Pancreas (tissue), 10 donors: ENCODE data around the gene GPRC6A. TPM values are rescaled to one million over a fixed set of nuclear protein-coding genes. Genes with fewer than 3 reads are reported as not detected.

Source experiments
- ATAC-seq, 4 donors: fragments of 200-7000 bp; cut with Tn5 transposase; one replicate each; pipeline versions ENCODE4 v1.8.0 to v1.9.1; 2020; ENCODE audit warnings: mild to moderate bottlenecking in 4 of 4, moderate library complexity in 4 of 4
- DNase-seq, 6 donors: peaks; one replicate each; pipeline ENCODE4 v3.0.0-alpha.2; 2020
- FAIRE-seq: peaks from 2 replicates; lab custom pipeline; 2012; peaks lifted over from hg19 to GRCh38; lab: Jason Lieb, UNC
- H3K27ac ChIP-seq, 4 donors: fragments of 200-600 bp; sonication (generic); 1 replicate in 3 of 4; 2 replicates in 1 of 4; pipeline versions ENCODE4 v1.5.0 to v1.8.0; 2020
- H3K27me3 ChIP-seq, 4 donors: fragments of 200-600 bp; one replicate each; pipeline ENCODE4 v1.8.0; 2021
- H3K36me3 ChIP-seq, 3 donors: fragments of 200-600 bp; sonication (generic) in 1 of 3; one replicate each; pipeline versions ENCODE4 v1.5.0 to v1.8.0; 2020 to 2021
- H3K4me1 ChIP-seq, 3 donors: fragments of 200-600 bp; one replicate each; pipeline ENCODE4 v1.8.0; 2021
- H3K4me3 ChIP-seq, 4 donors: fragments of 200-600 bp; sonication (generic) in 2 of 4; one replicate each; pipeline versions ENCODE4 v1.5.0 to v1.8.0; 2020 to 2021
- H3K9me3 ChIP-seq, 4 donors: fragments of 200-600 bp; one replicate each; pipeline ENCODE4 v1.8.0; 2021
- WGBS, 2 donors: extraction: QIAGEN DNeasy Blood & Tissue Kit; methylation state at CpG; one replicate each; pipeline ENCODE4 v1.1.7; 2013; 5-methylcytosine and 5-hydroxymethylcytosine counted together
- intact Hi-C, 3 donors: fragments of 100-400 bp; cut with DNase I; formaldehyde crosslinking; loops; one replicate each; pipeline versions ENCODE4 v1.11.1 to v1.14.2; 2022
- polyA plus RNA-seq, 2 donors: library from polyadenylated mRNA; stranded (reverse); fragments of 200-250 nt; gene quantifications; one replicate each; pipeline ENCODE4 v1.2.3, GENCODE V29; 2013
- total RNA-seq, 6 donors: library from RNA; stranded (reverse); fragmentation: NEBNext Ultra II Directional in 4 of 6; extraction: Animal tissue kit (Norgen Biotek cat#: 25700) in 4 of 6; gene quantifications; one replicate each; pipeline versions ENCODE4 v1.2.1 to v1.2.4, GENCODE V29; 2021 to 2023
- TF ChIP-seq, protein P1 (sequence below), 4 donors: fragments of 200-600 bp; sonication (generic) in 3 of 4; IDR thresholded peaks; one replicate each; pipeline versions ENCODE4 v1.5.0 to v1.8.0; 2021; ENCODE audit warnings: antibody characterized with exemption in 4 of 4
- donor health status: healthy with polysubstance abuse.
- donor health status: DM: no; HTN: no; CAD: no; lungs with moderate emphysema.
- donor health status: DM: no; HTN: no; CAD: no.
- donor health status: control.
- donor health status: control.
- donor health status: Bipolar disorder and iron deficiency.
- donor health status: DM: yes; HTN: yes; CAD: no.
- donor health status: DM: no; HTN: no; CAD: no.
- donor health status: DM: no; HTN: no; CAD: no.
- donor health status: DM: yes; HTN: yes; CAD: no.

GPRC6A gene
- total and polyA plus RNA-seq, 8 donors: not detected

DNA sequence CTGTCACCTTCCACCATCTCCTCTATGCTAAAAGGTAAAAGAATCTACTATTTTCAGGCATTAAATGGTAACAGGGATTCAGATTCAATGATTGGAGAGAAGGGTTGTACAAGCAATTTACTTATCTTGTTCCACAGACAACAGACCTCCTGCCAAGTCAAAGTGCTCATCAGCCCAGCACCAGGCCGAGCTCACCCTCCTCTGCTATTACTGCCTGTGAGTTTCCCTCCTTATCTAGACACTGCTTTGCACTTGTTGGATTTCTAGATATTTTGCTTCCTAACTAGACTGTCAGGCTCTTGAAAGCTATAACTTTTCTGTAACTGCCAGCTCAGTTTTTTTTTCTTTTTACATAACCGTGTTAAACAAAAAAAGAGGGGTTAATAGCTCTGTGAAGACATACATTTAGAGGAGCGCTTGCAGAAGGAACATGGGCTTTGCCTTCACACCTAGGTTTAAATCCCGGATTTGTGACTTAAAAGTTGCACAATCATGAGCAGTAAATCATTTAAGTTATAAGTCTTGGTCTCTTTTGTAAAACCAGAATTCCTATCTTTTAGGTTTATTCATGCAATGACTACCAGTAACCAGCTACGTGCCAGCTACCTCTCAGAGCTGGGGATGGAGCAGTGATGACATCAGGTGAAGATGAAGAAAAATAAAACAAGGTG lies 62.2 kb downstream of the GPRC6A start:
- TF ChIP-seq, protein P1, sequence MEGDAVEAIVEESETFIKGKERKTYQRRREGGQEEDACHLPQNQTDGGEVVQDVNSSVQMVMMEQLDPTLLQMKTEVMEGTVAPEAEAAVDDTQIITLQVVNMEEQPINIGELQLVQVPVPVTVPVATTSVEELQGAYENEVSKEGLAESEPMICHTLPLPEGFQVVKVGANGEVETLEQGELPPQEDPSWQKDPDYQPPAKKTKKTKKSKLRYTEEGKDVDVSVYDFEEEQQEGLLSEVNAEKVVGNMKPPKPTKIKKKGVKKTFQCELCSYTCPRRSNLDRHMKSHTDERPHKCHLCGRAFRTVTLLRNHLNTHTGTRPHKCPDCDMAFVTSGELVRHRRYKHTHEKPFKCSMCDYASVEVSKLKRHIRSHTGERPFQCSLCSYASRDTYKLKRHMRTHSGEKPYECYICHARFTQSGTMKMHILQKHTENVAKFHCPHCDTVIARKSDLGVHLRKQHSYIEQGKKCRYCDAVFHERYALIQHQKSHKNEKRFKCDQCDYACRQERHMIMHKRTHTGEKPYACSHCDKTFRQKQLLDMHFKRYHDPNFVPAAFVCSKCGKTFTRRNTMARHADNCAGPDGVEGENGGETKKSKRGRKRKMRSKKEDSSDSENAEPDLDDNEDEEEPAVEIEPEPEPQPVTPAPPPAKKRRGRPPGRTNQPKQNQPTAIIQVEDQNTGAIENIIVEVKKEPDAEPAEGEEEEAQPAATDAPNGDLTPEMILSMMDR (IDR thresholded peaks at IDR 0.05): no peak
- WGBS, 2 donors: 61 to 73% methylated on average over 5 of the region's 5 CpGs
- intact Hi-C loops: no loop called here

DNA sequence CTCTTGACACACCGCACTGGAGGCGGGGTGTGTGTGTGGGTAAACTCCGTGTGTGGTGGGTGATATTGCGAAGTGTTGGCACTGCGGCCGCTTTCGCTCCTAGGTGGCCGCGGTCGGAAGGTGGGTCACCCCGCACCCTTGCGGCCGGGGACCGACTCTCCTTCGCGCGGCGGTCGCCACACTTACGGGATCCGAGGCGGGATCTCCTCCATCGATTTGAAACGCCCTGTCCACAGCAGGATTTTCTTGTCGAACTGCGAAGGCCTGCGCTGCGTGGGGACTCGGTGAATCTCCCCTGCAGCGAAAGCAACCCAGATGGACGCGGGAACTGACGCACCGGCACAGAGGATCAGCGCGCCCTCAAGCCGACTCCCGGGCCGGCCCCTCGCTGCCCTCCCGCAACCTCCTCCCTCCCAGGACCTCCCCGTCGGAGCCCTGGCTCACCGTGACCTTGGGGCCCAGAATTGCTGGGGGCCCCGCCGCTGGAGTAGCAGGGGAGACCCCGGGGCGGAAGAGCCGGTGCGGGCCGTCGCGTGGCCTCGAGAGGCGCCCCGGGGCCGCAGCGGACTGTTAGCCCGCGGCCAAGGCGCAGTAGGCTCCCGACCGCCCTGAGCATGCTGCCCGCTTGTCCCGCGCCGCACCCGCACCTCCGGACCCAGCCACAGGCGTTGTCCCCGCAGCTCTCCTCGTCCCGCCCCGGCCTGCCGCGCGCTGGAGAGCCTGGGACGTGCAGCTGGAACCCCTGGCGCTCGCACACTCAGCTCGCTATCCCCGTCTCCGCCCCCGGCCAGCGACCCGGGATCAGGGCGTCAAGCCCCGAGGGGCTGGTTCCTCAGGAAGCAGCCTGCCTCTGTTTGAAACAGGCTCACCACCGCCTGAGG lies 63.7 kb downstream of the GPRC6A start, which contains the start of gene FAM162B:
FAM162B (minus strand) TSS at position 759 of the 881 bp plus-strand sequence; CDS start at position 616, 143 bp downstream.
- TF ChIP-seq, protein P1 (IDR thresholded peaks at IDR 0.05): no peak
- WGBS, 2 donors: 2 to 3% methylated on average over 73 to 89 of the region's 89 CpGs
- intact Hi-C loops: no loop called here
- DNase-seq (peak in 5 of 6 donors; percentile 4 to 66 (median 23)), ATAC-seq (peak; percentile 40 to 77 (median 74)), FAIRE-seq (no peak)
- H3K27me3 ChIP-seq: peaks cover 0 to 5% (median 0%) of the 10 kb centered on the region in 4 donors
- H3K4me1 ChIP-seq: no peaks in the 10 kb centered on the region
- no peaks in the 10 kb centered on the region for H3K36me3 ChIP-seq
- no peak within 1 kb of the TSS for H3K27ac ChIP-seq
- peak within 1 kb of the TSS; percentile 22 to 48 (median 33) for H3K4me3 ChIP-seq
- H3K9me3 ChIP-seq: no peaks in the 10 kb centered on the region

More for the DNA sequence above, 62.2 kb downstream of the GPRC6A start:
- Histone ChIP-seq H3K9me3 (no peaks in the 10 kb centered on the region), H3K36me3 (no peaks in the 10 kb centered on the region), H3K27me3 (peaks cover 0 to 5% (median 0%) of the 10 kb centered on the region in 4 donors), H3K4me3 (no peak overlapping the region), H3K27ac (no peak overlapping the region), H3K4me1 (no peaks in the 10 kb centered on the region)
- FAIRE-seq (no peak), ATAC-seq (no peak), DNase-seq (no peak)

DNA sequence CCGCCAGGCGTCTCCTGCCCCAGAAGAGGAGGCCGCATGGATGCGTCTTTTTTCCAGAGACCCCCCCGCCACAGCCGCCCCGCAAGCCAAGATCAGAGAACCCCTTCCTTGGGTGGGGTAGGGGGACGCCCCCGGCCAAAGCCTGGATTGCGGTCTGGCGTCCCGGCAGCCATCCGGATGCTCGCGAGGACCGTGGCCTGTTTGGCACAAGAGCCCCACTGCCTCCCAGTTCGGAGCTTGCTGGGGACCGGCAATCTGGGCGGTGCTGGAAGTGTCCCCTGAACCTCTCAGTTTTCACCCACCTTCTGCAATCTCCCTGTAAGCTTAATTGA lies 64.3 kb downstream of the GPRC6A start:
- DNase-seq: peak in 2 of 6 donors; percentile 58 to 60
- H3K27ac ChIP-seq: no peak overlapping the region
- FAIRE-seq: no peak
- TF ChIP-seq, protein P1 (IDR thresholded peaks at IDR 0.05): no peak
- H3K4me3 ChIP-seq: peak overlapping the region in 2 of 4 donors; percentile 33 to 48
- H3K4me1 ChIP-seq: no peaks in the 10 kb centered on the region
- 43% methylated on average over 19 of the region's 19 CpGs for WGBS, 2 donors
- H3K27me3 ChIP-seq: peaks cover 0 to 5% (median 0%) of the 10 kb centered on the region in 4 donors
- no peak for ATAC-seq
- intact Hi-C loops: no loop called here
- H3K36me3 ChIP-seq: no peaks in the 10 kb centered on the region
- H3K9me3 ChIP-seq: no peaks in the 10 kb centered on the region

DNA sequence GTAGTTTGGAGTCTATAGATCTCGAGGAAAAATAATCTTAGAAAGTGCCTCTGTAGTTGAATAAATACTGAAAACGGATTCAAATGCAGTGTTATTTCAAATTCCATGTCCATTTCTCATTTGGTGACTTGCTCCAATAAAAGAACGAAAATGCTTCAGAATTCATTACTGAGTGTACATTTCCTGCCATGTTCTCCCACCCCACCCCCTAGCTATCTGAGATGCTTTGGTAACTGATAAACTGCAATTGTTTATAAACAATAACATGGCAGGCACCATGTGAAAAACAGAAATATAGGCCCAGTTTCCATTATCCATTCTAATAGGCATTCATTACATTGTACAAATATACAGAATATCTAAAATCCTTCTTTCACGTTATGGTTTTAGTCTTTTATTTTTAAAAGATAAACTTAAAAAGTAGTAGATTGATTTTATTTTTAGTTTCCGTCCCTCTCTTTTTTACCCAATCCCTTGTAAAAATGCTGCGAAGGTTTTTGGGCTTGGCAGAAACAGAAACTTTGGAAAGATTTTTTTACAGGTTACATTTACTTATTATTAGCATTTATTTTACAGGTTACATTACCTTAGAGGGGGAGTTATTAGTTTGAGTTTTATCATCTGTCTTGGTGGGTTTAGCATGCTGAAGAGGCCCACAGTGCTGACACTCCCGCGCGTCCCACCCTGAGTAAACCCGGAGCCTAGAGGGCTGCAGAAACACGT lies 64.8 kb downstream of the GPRC6A start:
- no peak overlapping the region for H3K4me3 ChIP-seq
- FAIRE-seq (no peak), ATAC-seq (peak in 1 of 4 donors; percentile 9), DNase-seq (no peak)
- peaks cover 0 to 5% (median 0%) of the 10 kb centered on the region in 4 donors for H3K27me3 ChIP-seq
- no peaks in the 10 kb centered on the region for H3K9me3 ChIP-seq
- H3K27ac ChIP-seq: no peak overlapping the region
- no peaks in the 10 kb centered on the region for H3K4me1 ChIP-seq
- H3K36me3 ChIP-seq: no peaks in the 10 kb centered on the region
- WGBS, 2 donors: 83 to 84% methylated on average over 11 of the region's 11 CpGs
- TF ChIP-seq, protein P1 (IDR thresholded peaks at IDR 0.05): no peak
- intact Hi-C loops: no loop called here
